Activated CD4-positive, alpha-beta memory T cell treated with anti-CD3 and anti-CD28 coated beads for 36 hours (primary cell): ENCODE data around the gene NXPE2. TPM values are rescaled to one million over a fixed set of nuclear protein-coding genes. Genes with fewer than 3 reads are reported as not detected.
"Not testable (repeated sequence)": the region's sequence is repeated elsewhere in the genome, so short reads cannot be mapped to it uniquely, and the experiment has no call there.

Source experiments
- CTCF ChIA-PET: fragments of 350-600 bp; sonication (Branson Sonifier 250); formaldehyde crosslinking; loops from one replicate; lab custom pipeline; 2021; ENCODE audit warnings: antibody characterized with exemption, inconsistent platforms; lab: Charles Lee
- POLR2A ChIA-PET: fragments of 350-600 bp; sonication (Branson Sonifier 250); formaldehyde crosslinking; loops from one replicate; lab custom pipeline; 2021; ENCODE audit warnings: antibody characterized with exemption; lab: Charles Lee
- DNase-seq: peaks from one replicate; pipeline ENCODE4 v3.0.0-alpha.2; 2020
- H3K27ac Mint-ChIP-seq: one replicate; pipeline ENCODE4 v1.8.0; 2021; ENCODE audit warnings: mixed read lengths
- H3K27me3 Mint-ChIP-seq: one replicate; pipeline ENCODE4 v1.8.0; 2021; ENCODE audit warnings: mixed read lengths
- H3K36me3 Mint-ChIP-seq: one replicate; pipeline ENCODE4 v1.8.0; 2021; ENCODE audit warnings: mixed read lengths
- H3K4me1 Mint-ChIP-seq: one replicate; pipeline ENCODE4 v1.8.0; 2021; ENCODE audit warnings: low read depth, mixed read lengths
- H3K4me3 Mint-ChIP-seq: one replicate; pipeline ENCODE4 v1.8.0; 2021; ENCODE audit warnings: mild to moderate bottlenecking, mixed read lengths
- H3K9me3 Mint-ChIP-seq: one replicate; pipeline ENCODE4 v1.8.0; 2021; ENCODE audit warnings: mixed read lengths
- intact Hi-C: fragments of 100-400 bp; cut with micrococcal nuclease; formaldehyde crosslinking; loops from one replicate; pipeline ENCODE4 v1.15.1; 2023
- total RNA-seq, 2 experiments: library from RNA; stranded (reverse); gene quantifications; one replicate each; pipeline ENCODE4 v1.2.3, GENCODE V29; 2021

Gene NXPE2
- not detected for total RNA-seq

DNA sequence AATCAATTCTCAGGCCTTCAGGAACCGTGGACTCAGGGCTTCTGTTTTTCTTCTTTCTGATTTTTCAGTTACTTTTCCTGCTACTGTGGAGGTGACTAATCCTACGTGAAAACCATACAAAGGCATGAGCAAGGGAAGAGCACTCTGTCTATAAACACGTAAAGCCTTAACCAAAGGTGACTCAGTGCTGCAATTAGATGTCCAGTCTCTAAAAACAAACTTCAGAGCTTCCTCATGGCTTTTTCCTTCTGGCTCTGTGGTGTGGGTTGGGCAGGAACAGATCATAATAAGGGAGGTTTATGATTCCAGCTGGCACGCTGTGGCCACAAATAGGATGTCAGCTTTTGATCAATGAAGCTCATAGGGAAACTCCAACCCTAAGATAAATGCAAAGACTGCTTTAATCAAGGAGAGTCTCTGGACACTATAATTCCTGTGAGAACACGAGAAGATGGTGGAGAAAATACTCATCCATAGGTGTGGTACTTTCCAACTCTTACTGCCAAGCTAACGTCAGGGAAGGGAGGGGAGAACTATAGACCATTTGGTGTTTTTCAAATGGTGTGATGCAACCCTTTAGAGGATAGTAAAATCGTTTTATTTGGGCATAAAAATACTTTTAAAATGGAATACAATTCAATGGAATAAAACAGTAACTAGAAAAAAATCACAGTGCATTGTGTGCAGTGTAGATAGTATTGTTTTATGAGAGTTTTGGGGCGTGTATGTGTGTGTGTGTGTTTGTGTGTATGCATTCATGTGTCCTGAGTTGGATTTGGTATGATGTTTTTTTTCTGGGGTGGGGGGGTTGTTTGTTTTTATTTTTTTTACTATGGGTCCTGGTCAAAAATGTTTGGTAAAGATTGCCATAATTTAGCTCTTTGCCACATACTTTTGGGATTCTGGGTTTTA lies at the start of gene NXPE2:
Gene NXPE2 (plus strand): TSS at position 403 of the 912 bp plus-strand sequence. CDS start 49 bp downstream, at position 452.
- ChIA-PET POLR2A (no interaction called here), CTCF (no interaction called here)
- H3K36me3 Mint-ChIP-seq, result no peaks in the 10 kb centered on the region
- no peak for DNase-seq
- no peaks in the 10 kb centered on the region for H3K4me1 Mint-ChIP-seq
- H3K4me3 Mint-ChIP-seq, result no peak within 1 kb of the TSS
- H3K27me3 Mint-ChIP-seq, result no peaks in the 10 kb centered on the region
- H3K9me3 Mint-ChIP-seq, result peaks cover 2% of the 10 kb centered on the region
- no peak within 1 kb of the TSS for H3K27ac Mint-ChIP-seq
- intact Hi-C loops, result no loop called here

GRCh38 chr11:114631445-114631965 lies 46.8 kb upstream of the NXPE2 start:
- H3K27me3 Mint-ChIP-seq, H3K9me3 Mint-ChIP-seq, H3K27ac Mint-ChIP-seq, POLR2A ChIA-PET, H3K4me1 Mint-ChIP-seq, CTCF ChIA-PET, H3K4me3 Mint-ChIP-seq, intact Hi-C loops, H3K36me3 Mint-ChIP-seq: not testable (repeated sequence)
- peak; percentile 15 for DNase-seq

DNA sequence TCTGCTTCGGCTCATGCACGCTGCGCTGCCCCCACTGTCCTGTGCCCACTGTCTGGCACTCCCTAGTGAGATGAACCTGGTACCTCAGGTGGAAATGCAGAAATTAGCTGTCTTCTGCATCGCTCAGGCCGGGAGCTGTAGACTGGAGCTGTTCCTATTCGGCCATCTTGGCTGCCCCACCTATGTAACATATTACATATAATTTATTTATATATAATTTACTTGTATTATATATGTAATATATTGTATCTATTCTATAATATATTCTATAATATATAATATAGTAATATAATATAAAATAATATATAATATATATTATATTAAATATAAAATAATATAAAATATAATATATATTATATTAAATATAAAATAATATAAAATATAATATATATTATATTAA lies 38.9 kb upstream of the NXPE2 start:
- CTCF ChIA-PET, POLR2A ChIA-PET, H3K4me3 Mint-ChIP-seq, DNase-seq, intact Hi-C loops, H3K27me3 Mint-ChIP-seq, H3K36me3 Mint-ChIP-seq, H3K9me3 Mint-ChIP-seq, H3K27ac Mint-ChIP-seq, H3K4me1 Mint-ChIP-seq: not testable (repeated sequence)

DNA sequence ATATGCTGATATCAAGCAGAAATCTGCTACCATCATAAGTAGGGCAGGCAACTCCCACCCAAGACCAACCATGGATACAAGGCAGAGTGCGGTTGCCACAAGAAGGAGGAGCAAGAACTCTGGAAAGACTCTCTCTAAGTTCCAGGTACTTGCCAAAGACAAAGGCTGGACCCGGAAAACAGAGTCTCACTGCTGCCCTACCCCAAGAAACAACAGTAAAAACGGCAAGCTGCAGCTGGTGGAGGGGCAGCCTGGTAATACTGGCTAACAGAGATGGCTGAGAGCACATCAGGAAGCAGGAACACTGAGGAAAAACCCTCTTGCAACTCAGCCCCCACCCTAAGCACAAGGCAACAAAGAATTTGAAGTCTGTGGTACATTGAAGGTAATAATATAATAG lies 27.7 kb upstream of the NXPE2 start:
- Mint-ChIP-seq H3K9me3 (no peaks in the 10 kb centered on the region), H3K4me1 (no peaks in the 10 kb centered on the region), H3K36me3 (no peaks in the 10 kb centered on the region), H3K27ac (no peak overlapping the region), H3K27me3 (no peaks in the 10 kb centered on the region), H3K4me3 (no peak overlapping the region)
- ChIA-PET CTCF (no interaction called here), POLR2A (no interaction called here)
- no peak for DNase-seq
- intact Hi-C loops, result no loop called here

GRCh38 chr11:114651145-114651718 lies 27.1 kb upstream of the NXPE2 start:
- Mint-ChIP-seq H3K9me3 (no peaks in the 10 kb centered on the region), H3K4me3 (no peak overlapping the region), H3K4me1 (no peaks in the 10 kb centered on the region), H3K27ac (no peak overlapping the region), H3K36me3 (no peaks in the 10 kb centered on the region), H3K27me3 (peaks cover 2% of the 10 kb centered on the region)
- CTCF ChIA-PET, result no interaction called here
- POLR2A ChIA-PET, result no interaction called here
- DNase-seq, result no peak
- intact Hi-C loops, result no loop called here

- Mint-ChIP-seq H3K36me3 (no peaks in the 10 kb centered on the region), H3K27me3 (peaks cover 2% of the 10 kb centered on the region), H3K27ac (no peak overlapping the region), H3K4me3 (no peak overlapping the region), H3K9me3 (no peaks in the 10 kb centered on the region), H3K4me1 (no peaks in the 10 kb centered on the region)
- intact Hi-C loops, result no loop called here
- DNase-seq, result no peak
- ChIA-PET CTCF (no interaction called here), POLR2A (no interaction called here)
Measured at GRCh38 chr11:114653148-114653547, 25.2 kb upstream of the NXPE2 start.

GRCh38 chr11:114664641-114665040 lies 13.7 kb upstream of the NXPE2 start:
- Mint-ChIP-seq H3K9me3 (no peaks in the 10 kb centered on the region), H3K4me1 (no peaks in the 10 kb centered on the region), H3K36me3 (no peaks in the 10 kb centered on the region), H3K27me3 (peaks cover 1% of the 10 kb centered on the region), H3K27ac (no peak overlapping the region), H3K4me3 (no peak overlapping the region)
- intact Hi-C loops, result no loop called here
- no peak for DNase-seq
- POLR2A ChIA-PET, result no interaction called here
- CTCF ChIA-PET, result no interaction called here

- Mint-ChIP-seq H3K4me3 (no peak overlapping the region), H3K36me3 (peaks cover 2% of the 10 kb centered on the region), H3K9me3 (peaks cover 8% of the 10 kb centered on the region), H3K27ac (no peak overlapping the region), H3K27me3 (peaks cover 1% of the 10 kb centered on the region), H3K4me1 (no peaks in the 10 kb centered on the region)
- no peak for DNase-seq
- ChIA-PET CTCF (no interaction called here), POLR2A (no interaction called here)
- intact Hi-C loops, result no loop called here
Measured at GRCh38 chr11:114666760-114667159, 11.6 kb upstream of the NXPE2 start.

DNA sequence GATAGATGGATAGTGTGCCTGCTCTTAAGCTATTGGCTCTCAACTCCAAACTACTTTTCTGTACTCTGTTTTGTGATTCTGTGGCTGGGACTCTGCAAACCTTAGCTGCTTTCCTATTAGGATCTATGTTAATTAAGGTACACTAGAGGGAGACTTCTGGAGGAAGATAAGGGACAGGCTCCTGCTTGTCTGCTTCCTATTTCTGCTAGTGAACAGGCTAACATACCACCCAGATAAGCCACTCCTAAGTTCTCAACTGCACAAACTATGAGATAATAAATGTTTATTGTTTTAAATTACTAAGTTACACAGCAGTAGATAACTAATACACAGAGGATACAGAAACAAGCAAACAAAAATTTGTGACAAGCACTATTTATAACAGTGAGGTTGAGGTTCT lies 10.2 kb upstream of the NXPE2 start:
- H3K4me1 Mint-ChIP-seq, result no peaks in the 10 kb centered on the region
- no peak overlapping the region for H3K4me3 Mint-ChIP-seq
- H3K27me3 Mint-ChIP-seq, result peaks cover 1% of the 10 kb centered on the region
- H3K27ac Mint-ChIP-seq, result no peak overlapping the region
- H3K36me3 Mint-ChIP-seq, result peaks cover 2% of the 10 kb centered on the region
- CTCF ChIA-PET, result no interaction called here
- peaks cover 11% of the 10 kb centered on the region for H3K9me3 Mint-ChIP-seq
- DNase-seq, result no peak
- intact Hi-C loops, result no loop called here
- POLR2A ChIA-PET, result no interaction called here

DNA sequence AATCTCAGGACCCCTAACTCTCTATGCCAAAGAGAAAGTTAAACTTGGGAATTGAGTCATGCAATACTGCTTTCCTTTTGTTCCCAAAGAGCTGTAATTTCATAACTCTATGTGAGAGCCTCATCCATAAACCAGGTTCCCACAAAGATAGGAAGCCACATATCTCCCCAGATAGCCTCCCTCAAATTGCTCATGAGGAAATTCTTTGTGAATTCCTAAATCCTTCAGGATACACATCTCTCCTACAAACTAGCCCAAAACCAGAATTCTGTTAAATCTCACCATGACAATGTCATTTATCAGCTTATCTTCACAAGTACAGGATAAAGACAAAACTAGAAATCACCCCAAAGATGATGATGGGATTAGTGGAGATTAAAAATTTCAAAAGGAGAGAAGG lies 4.7 kb upstream of the NXPE2 start:
- ChIA-PET CTCF (no interaction called here), POLR2A (no interaction called here)
- intact Hi-C loops, result no loop called here
- Mint-ChIP-seq H3K9me3 (peaks cover 11% of the 10 kb centered on the region), H3K4me1 (no peaks in the 10 kb centered on the region), H3K27ac (no peak overlapping the region), H3K27me3 (no peaks in the 10 kb centered on the region), H3K36me3 (peaks cover 2% of the 10 kb centered on the region), H3K4me3 (no peak overlapping the region)
- no peak for DNase-seq

DNA sequence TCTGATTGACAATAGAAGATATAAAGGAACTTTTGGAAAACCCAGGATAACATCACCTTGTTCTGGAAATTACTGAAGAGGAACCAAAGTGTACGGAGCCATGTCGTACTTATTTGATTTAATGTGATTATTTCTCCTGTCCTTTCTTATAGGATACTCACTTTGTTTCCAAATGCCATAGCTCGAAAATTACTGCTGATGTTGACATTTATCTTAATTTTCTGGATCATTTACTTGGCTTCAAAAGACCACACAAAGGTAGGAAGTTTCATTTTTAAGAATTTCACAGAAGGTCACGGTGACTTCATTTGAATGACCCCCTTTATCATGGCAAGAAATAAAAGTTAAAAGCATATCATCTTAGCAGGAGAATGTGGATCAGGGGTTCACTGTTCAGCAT lies 1.2 kb downstream of the NXPE2 start:
- H3K36me3 Mint-ChIP-seq, result no peaks in the 10 kb centered on the region
- CTCF ChIA-PET, result no interaction called here

GRCh38 chr11:114683007-114683406 lies 4.7 kb downstream of the NXPE2 start:
- peaks cover 2% of the 10 kb centered on the region for H3K9me3 Mint-ChIP-seq
- no peak overlapping the region for H3K27ac Mint-ChIP-seq
- ChIA-PET POLR2A (no interaction called here), CTCF (no interaction called here)
- DNase-seq, result no peak
- no peaks in the 10 kb centered on the region for H3K27me3 Mint-ChIP-seq
- no peaks in the 10 kb centered on the region for H3K4me1 Mint-ChIP-seq
- no peak overlapping the region for H3K4me3 Mint-ChIP-seq
- intact Hi-C loops, result no loop called here
- no peaks in the 10 kb centered on the region for H3K36me3 Mint-ChIP-seq

More for the DNA sequence above, 1.2 kb downstream of the NXPE2 start:
- Mint-ChIP-seq H3K4me3 (no peak overlapping the region), H3K9me3 (peaks cover 2% of the 10 kb centered on the region), H3K27me3 (no peaks in the 10 kb centered on the region), H3K4me1 (no peaks in the 10 kb centered on the region), H3K27ac (no peak overlapping the region)
- DNase-seq, result no peak
- POLR2A ChIA-PET, result no interaction called here
- intact Hi-C loops, result no loop called here

DNA sequence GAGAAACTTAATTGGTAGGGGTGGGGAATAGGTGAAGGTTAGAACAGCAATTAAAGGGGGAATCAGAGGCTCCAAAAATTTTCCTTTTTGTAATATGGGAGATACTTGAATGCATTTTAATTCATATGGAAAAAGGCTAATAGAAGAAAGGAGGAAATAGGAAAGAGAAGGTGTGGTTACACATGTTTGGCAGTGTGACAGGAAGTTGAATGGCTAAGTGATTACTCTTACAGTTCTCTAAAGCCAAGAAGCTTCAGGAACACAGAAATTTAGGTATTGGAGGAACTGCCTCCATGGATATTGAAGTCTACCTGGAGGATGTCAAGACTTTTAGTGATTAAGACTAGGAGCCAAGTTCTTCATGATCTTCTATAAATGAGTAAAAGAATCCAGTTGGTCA lies 6.3 kb downstream of the NXPE2 start:
- CTCF ChIA-PET, result no interaction called here
- Mint-ChIP-seq H3K4me1 (no peaks in the 10 kb centered on the region), H3K27me3 (no peaks in the 10 kb centered on the region), H3K27ac (no peak overlapping the region), H3K4me3 (no peak overlapping the region), H3K36me3 (no peaks in the 10 kb centered on the region), H3K9me3 (peaks cover 2% of the 10 kb centered on the region)
- POLR2A ChIA-PET, result no interaction called here
- DNase-seq, result no peak
- intact Hi-C loops, result no loop called here
